Measurements from ENCODE around the gene SKI. TPM values are rescaled to one million over a fixed set of nuclear protein-coding genes. Genes with fewer than 3 reads are reported as not detected.

Gene SKI
- total RNA-seq, 3 donors from 2014 or later = 26.8 to 86.6 (median 29.0) TPM

- ATAC-seq (peak; percentile 34), DNase-seq (peak in 1 of 3 donors; percentile 52)
- no peaks in the 10 kb centered on the region for H3K36me3 ChIP-seq (ENCODE audit: low read depth)
- no peak overlapping the region for H3K4me3 ChIP-seq
- intact Hi-C loops (cut with DNase I, micrococcal nuclease) = no loop called here
- H3K9me3 ChIP-seq = no peaks in the 10 kb centered on the region
- TF ChIP-seq CTCF (IDR thresholded peaks at IDR 0.05) = no peak
- H3K4me1 ChIP-seq (ENCODE audit: low read depth) = peaks cover 62% of the 10 kb centered on the region
These were observed 47.8 kb downstream of the SKI start for GRCh38 chr1:2275796-2276536.

GRCh38 chr1:2276803-2277580 lies 48.9 kb downstream of the SKI start:
- Histone ChIP-seq H3K36me3 (ENCODE audit: low read depth) (no peaks in the 10 kb centered on the region), H3K4me3 (no peak overlapping the region), H3K4me1 (ENCODE audit: low read depth) (peaks cover 51% of the 10 kb centered on the region), H3K9me3 (no peaks in the 10 kb centered on the region)
- intact Hi-C loops (cut with DNase I, micrococcal nuclease) = no loop called here
- ATAC-seq = no peak
- no peak for TF ChIP-seq CTCF (IDR thresholded peaks at IDR 0.05)
- DNase-seq = peak in 1 of 3 donors; percentile 11

- ATAC-seq = peak; percentile 28
- Histone ChIP-seq H3K36me3 (ENCODE audit: low read depth) (no peaks in the 10 kb centered on the region), H3K4me1 (ENCODE audit: low read depth) (peaks cover 42% of the 10 kb centered on the region), H3K9me3 (no peaks in the 10 kb centered on the region), H3K4me3 (no peak overlapping the region)
- no peak for TF ChIP-seq CTCF (IDR thresholded peaks at IDR 0.05)
- peak in 1 of 3 donors; percentile 46 for DNase-seq
- intact Hi-C loops (cut with DNase I, micrococcal nuclease) = no loop called here
These were observed 49.8 kb downstream of the SKI start for GRCh38 chr1:2277741-2278488.

- Histone ChIP-seq H3K4me1 (ENCODE audit: low read depth) (peaks cover 37% of the 10 kb centered on the region), H3K4me3 (no peak overlapping the region), H3K9me3 (no peaks in the 10 kb centered on the region), H3K36me3 (ENCODE audit: low read depth) (no peaks in the 10 kb centered on the region)
- no peak for TF ChIP-seq CTCF (IDR thresholded peaks at IDR 0.05)
- DNase-seq (peak in 1 of 3 donors; percentile 40), ATAC-seq (no peak)
- intact Hi-C loops (cut with DNase I, micrococcal nuclease) = no loop called here
These were observed 50.6 kb downstream of the SKI start for GRCh38 chr1:2278591-2279209.

- peak in 2 of 3 donors; percentile 54 to 70 for DNase-seq
- intact Hi-C loops (cut with DNase I, micrococcal nuclease) = no loop called here
- H3K36me3 ChIP-seq (ENCODE audit: low read depth) = no peaks in the 10 kb centered on the region
These were observed 51.1 kb downstream of the SKI start for GRCh38 chr1:2279210-2279639.

More at GRCh38 chr1:2279210-2279639, 51.1 kb downstream of the SKI start:
- Histone ChIP-seq H3K9me3 (no peaks in the 10 kb centered on the region), H3K4me3 (no peak overlapping the region), H3K4me1 (ENCODE audit: low read depth) (peaks cover 34% of the 10 kb centered on the region)
- peak; percentile 45 for ATAC-seq
- no peak for TF ChIP-seq CTCF (IDR thresholded peaks at IDR 0.05)

All from mucosa of descending colon (tissue), 3 donors.